Measurements from ENCODE around the gene GFER.
"Not testable (repeated sequence)": the region's sequence is repeated elsewhere in the genome, so short reads cannot be mapped to it uniquely, and the experiment has no call there.

GFER gene

GRCh38 chr16:2004795-2005517, 21.0 kb downstream of the GFER start:
- in situ Hi-C loops (cut with MboI; ENCODE audit: low sequenced_read_pairs), result no loop called here

GRCh38 chr16:2005646-2006045, 21.7 kb downstream of the GFER start:
- in situ Hi-C loops (cut with MboI; ENCODE audit: low sequenced_read_pairs), result no loop called here

- in situ Hi-C loops (cut with MboI; ENCODE audit: low sequenced_read_pairs), result no loop called here
These were observed 22.3 kb downstream of the GFER start for GRCh38 chr16:2006317-2006716.

- in situ Hi-C loops (cut with MboI; ENCODE audit: low sequenced_read_pairs), result no loop called here
These were observed 23.3 kb downstream of the GFER start for GRCh38 chr16:2007081-2007836.

GRCh38 chr16:2008009-2008526, 24.1 kb downstream of the GFER start:
- in situ Hi-C loops (cut with MboI; ENCODE audit: low sequenced_read_pairs), result no loop called here

- in situ Hi-C loops (cut with MboI; ENCODE audit: low sequenced_read_pairs), result no loop called here
These were observed 24.7 kb downstream of the GFER start for GRCh38 chr16:2008631-2009163.

GRCh38 chr16:2009164-2009711, 25.2 kb downstream of the GFER start:
- in situ Hi-C loops (cut with MboI; ENCODE audit: low sequenced_read_pairs), result no loop called here

GRCh38 chr16:2009791-2010510, 26.0 kb downstream of the GFER start, which contains the start of gene ZNF598:
TSS of gene ZNF598 (minus strand) at chr16:2009821.
- in situ Hi-C loops (cut with MboI; ENCODE audit: low sequenced_read_pairs), result no loop called here

- in situ Hi-C loops (cut with MboI; ENCODE audit: low sequenced_read_pairs), result not testable (repeated sequence)
These were observed 27.7 kb downstream of the GFER start for GRCh38 chr16:2011726-2012125.

GRCh38 chr16:2013527-2013926, 29.5 kb downstream of the GFER start:
- in situ Hi-C loops (cut with MboI; ENCODE audit: low sequenced_read_pairs), result no loop called here

GRCh38 chr16:2015117-2015946, 31.3 kb downstream of the GFER start:
- in situ Hi-C loops (cut with MboI; ENCODE audit: low sequenced_read_pairs), result no loop called here

- in situ Hi-C loops (cut with MboI; ENCODE audit: low sequenced_read_pairs), result no loop called here
These were observed 31.9 kb downstream of the GFER start for GRCh38 chr16:2015947-2016208.

- in situ Hi-C loops (cut with MboI; ENCODE audit: low sequenced_read_pairs), result no loop called here
These were observed 32.5 kb downstream of the GFER start for GRCh38 chr16:2016407-2016922.

- in situ Hi-C loops (cut with MboI; ENCODE audit: low sequenced_read_pairs), result no loop called here
These were observed 35.5 kb downstream of the GFER start, which contains the start of gene NPW for GRCh38 chr16:2019518-2019920. TSS of gene NPW (plus strand) at chr16:2019785.

- in situ Hi-C loops (cut with MboI; ENCODE audit: low sequenced_read_pairs), result no loop called here
These were observed 36.2 kb downstream of the GFER start for GRCh38 chr16:2019921-2020831.

- in situ Hi-C loops (cut with MboI; ENCODE audit: low sequenced_read_pairs), result no loop called here
These were observed 38.7 kb downstream of the GFER start for GRCh38 chr16:2022723-2023091.

GRCh38 chr16:2023092-2024031, 39.4 kb downstream of the GFER start:
- in situ Hi-C loops (cut with MboI; ENCODE audit: low sequenced_read_pairs), result no loop called here

GRCh38 chr16:2024032-2024420, 40.0 kb downstream of the GFER start:
- in situ Hi-C loops (cut with MboI; ENCODE audit: low sequenced_read_pairs), result no loop called here
